ENCODE results near the gene PDPK1. TPM values are rescaled to one million over a fixed set of nuclear protein-coding genes. Genes with fewer than 3 reads are reported as not detected.
A peak's percentile ranks its signal among the peaks of the same experiment; 100 is the strongest.
"Not testable (repeated sequence)": the region's sequence is repeated elsewhere in the genome, so short reads cannot be mapped to it uniquely, and the experiment has no call there.

Gene PDPK1
- total and polyA plus RNA-seq, 12 donors: 23.9 to 69.7 (median 41.0) TPM

DNA sequence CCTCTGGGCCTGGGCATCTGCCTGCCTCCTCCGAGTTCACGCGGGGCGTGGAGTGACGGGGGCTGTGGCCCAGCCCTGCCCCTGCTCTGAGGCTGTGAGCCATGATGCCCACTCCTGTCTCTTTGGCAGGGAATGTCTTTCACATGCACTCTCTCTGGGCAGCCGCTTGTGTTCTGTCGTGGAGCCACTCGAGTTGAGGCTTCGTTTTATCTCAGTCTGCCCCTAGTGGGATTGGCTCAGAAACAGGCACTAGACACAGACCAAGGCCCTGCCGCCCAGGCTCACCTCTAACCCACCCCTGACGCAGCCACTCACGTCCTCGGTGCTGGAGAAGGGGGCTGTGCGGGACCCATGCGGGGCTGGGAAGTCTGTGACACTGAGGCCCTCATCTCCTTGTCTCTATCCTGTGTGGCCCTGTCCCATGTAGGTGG lies 77.0 kb downstream of the PDPK1 start:
- peak in 3 of 7 donors; percentile 5 to 16 (median 10) for DNase-seq
- TF ChIP-seq, protein P1, sequence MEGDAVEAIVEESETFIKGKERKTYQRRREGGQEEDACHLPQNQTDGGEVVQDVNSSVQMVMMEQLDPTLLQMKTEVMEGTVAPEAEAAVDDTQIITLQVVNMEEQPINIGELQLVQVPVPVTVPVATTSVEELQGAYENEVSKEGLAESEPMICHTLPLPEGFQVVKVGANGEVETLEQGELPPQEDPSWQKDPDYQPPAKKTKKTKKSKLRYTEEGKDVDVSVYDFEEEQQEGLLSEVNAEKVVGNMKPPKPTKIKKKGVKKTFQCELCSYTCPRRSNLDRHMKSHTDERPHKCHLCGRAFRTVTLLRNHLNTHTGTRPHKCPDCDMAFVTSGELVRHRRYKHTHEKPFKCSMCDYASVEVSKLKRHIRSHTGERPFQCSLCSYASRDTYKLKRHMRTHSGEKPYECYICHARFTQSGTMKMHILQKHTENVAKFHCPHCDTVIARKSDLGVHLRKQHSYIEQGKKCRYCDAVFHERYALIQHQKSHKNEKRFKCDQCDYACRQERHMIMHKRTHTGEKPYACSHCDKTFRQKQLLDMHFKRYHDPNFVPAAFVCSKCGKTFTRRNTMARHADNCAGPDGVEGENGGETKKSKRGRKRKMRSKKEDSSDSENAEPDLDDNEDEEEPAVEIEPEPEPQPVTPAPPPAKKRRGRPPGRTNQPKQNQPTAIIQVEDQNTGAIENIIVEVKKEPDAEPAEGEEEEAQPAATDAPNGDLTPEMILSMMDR (IDR thresholded peaks at IDR 0.05): no peak
- TF ChIP-seq POLR2A (IDR thresholded peaks at IDR 0.05): no peak
- WGBS, 4 donors: 92 to 98% (median 92%) methylated on average over 8 to 15 of the region's 15 CpGs
- H3K36me3 ChIP-seq (replicated peaks in 1 of 2): peaks cover 0 to 6% of the 10 kb centered on the region in 2 donors
- no peak overlapping the region for H3K4me3 ChIP-seq
- H3K9me3 ChIP-seq (replicated peaks in 1 of 3): no peaks in the 10 kb centered on the region
- intact Hi-C loops (cut with DNase I): no loop called here
- no peaks in the 10 kb centered on the region for H3K27me3 ChIP-seq
- H3K27ac ChIP-seq: no peak overlapping the region
- H3K4me1 ChIP-seq (replicated peaks in 1 of 2): no peaks in the 10 kb centered on the region

DNA sequence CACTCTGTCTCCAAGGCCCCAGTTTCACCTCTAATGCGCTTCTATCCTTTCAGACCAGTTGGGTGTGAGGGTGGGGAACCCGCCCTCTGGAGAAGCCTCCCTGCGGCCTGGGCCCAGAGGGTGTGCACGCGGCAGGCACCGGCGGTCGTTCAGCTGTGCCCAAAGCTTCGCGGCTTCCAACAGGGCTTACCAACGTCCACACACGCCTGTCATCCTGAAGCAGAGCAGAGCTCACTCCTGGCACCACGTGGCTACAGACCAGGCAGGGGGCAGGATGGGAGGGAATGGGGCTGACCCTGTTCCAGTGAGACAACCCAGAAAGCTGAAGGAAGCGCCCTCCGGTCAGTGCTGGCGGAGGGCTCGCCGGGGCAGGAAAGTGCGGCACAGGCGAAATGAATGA lies 81.1 kb downstream of the PDPK1 start:
- H3K27me3 ChIP-seq; DNase-seq; intact Hi-C loops (cut with DNase I); H3K27ac ChIP-seq; H3K4me3 ChIP-seq; H3K4me1 ChIP-seq (replicated peaks in 1 of 2); H3K36me3 ChIP-seq (replicated peaks in 1 of 2); H3K9me3 ChIP-seq (replicated peaks in 1 of 3): not testable (repeated sequence)
- WGBS, 4 donors: no CpG with 5 or more reads among the region's 20 CpGs

DNA sequence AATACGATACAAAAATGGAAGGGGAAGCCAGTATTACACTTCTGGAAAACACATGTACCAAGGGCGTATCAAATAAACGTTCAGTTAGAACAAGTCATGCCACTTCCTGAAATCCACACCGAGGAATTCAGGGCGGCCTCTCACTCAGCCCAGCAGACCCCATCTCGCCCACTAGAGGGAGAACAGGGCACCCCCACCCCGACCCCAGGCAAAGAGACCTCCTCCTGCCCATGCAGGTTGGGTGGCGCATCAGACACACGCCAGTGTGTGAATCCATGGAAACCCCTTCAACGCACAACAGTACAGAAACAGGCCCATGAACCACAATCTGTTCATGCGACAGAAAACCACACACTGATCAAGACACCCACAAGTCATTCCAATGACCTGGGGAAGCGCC lies 81.8 kb downstream of the PDPK1 start:
- H3K4me3 ChIP-seq; H3K27me3 ChIP-seq; H3K4me1 ChIP-seq (replicated peaks in 1 of 2); DNase-seq; H3K9me3 ChIP-seq (replicated peaks in 1 of 3); H3K36me3 ChIP-seq (replicated peaks in 1 of 2); intact Hi-C loops (cut with DNase I); H3K27ac ChIP-seq: not testable (repeated sequence)
- 78 to 85% methylated on average over 5 of the region's 12 CpGs; no CpG with 5 or more reads in 2 of the 4 donors for WGBS, 4 donors

DNA sequence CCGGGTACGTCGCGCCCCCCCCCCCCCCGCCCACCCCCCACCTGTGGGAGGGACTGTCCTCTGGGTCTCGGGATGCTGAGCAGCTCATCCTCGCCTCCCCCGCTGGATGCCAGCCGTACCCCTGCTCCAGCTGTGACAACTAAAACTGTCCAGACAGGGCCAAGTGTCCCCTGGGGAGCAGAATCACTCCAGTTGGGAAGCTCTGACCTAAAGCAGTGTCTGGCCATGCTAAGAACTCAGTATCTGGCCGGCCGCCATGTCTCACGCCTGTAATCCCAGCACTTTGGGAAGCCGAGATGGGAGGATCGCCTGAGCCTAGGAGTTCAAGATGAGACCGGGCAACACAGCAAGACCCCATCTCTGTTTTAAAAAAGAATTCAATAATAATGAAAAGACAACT lies 83.0 kb downstream of the PDPK1 start:
- H3K27me3 ChIP-seq; H3K9me3 ChIP-seq (replicated peaks in 1 of 3); H3K36me3 ChIP-seq (replicated peaks in 1 of 2); H3K27ac ChIP-seq; H3K4me1 ChIP-seq (replicated peaks in 1 of 2); DNase-seq; intact Hi-C loops (cut with DNase I); H3K4me3 ChIP-seq: not testable (repeated sequence)
- WGBS, 4 donors: 93% methylated on average over 5 of the region's 15 CpGs; no CpG with 5 or more reads in 3 of the 4 donors

DNA sequence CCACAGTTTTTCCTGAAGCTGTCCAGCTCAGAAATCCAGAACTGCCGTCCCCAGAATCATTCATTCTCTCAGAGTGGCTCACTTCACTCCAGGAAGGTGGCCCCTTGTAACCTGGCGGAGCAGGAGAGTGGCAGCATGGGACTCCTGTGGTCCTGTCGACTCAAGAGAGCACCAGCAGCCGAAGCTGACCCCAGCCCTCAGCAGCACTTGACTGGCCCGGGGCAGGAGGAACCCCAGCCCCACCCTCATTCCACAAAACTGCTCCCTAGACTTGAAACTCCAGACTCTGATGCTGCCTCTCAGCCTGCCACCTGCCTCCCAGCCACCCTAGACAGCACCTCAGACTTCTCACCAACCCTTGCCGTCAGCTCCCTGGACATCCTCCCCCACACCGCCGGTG lies 83.6 kb downstream of the PDPK1 start:
- DNase-seq: peak in 1 of 7 donors; percentile 41

DNA sequence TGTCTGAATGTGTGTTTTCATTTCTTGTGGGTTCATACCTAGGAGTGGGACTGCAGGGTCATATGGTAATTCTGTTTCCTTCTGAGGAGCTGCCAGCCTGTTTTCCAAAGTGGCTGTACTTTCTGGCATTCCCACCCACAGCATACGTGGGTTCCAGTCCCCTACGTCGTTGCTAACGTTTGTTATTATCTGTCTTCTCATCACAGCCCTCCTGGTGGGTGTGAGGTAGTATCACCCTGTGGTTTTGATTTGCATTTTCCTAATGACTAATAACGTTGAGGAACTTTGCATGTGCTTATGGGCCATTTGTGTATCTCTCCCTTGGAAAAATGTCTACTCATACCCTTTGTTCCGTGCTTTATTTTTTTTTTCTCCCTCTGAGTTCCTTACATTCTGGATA lies 89.3 kb downstream of the PDPK1 start:
- H3K9me3 ChIP-seq (replicated peaks in 1 of 3); DNase-seq; H3K27me3 ChIP-seq; H3K4me1 ChIP-seq (replicated peaks in 1 of 2); H3K4me3 ChIP-seq; H3K27ac ChIP-seq; H3K36me3 ChIP-seq (replicated peaks in 1 of 2); intact Hi-C loops (cut with DNase I): not testable (repeated sequence)
- WGBS, 4 donors: no CpG with 5 or more reads among the region's 6 CpGs

More for the DNA sequence above, 83.6 kb downstream of the PDPK1 start:
- H3K27me3 ChIP-seq; H3K9me3 ChIP-seq (replicated peaks in 1 of 3); H3K4me3 ChIP-seq; H3K27ac ChIP-seq; H3K4me1 ChIP-seq (replicated peaks in 1 of 2); intact Hi-C loops (cut with DNase I); H3K36me3 ChIP-seq (replicated peaks in 1 of 2): not testable (repeated sequence)
- WGBS, 4 donors: 94% methylated on average over 4 of the region's 8 CpGs; no CpG with 5 or more reads in 2 of the 4 donors

DNA sequence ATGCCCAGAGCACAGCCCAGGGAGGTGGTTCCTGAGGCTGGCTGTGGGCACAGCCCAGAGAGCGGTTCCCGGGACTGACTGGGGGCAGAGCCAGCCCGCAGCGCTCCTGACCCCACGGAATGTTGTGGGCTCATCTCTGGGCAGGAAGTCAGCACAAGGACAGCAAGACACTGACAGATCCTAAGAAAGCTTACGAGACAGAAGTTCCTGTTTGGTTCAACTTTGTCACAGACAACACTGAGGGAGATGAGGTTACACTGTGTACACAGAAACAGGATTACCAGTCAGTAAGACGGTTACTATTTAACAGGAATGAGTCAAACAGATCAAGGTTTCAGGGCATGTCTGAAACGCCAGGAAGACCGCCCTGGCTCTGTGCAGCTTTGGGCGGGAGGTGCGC lies 93.4 kb downstream of the PDPK1 start:
- intact Hi-C loops (cut with DNase I); H3K9me3 ChIP-seq (replicated peaks in 1 of 3); H3K27ac ChIP-seq; H3K4me1 ChIP-seq (replicated peaks in 1 of 2); H3K27me3 ChIP-seq; H3K36me3 ChIP-seq (replicated peaks in 1 of 2); DNase-seq; H3K4me3 ChIP-seq: not testable (repeated sequence)
- no CpG with 5 or more reads among the region's 11 CpGs for WGBS, 4 donors

DNA sequence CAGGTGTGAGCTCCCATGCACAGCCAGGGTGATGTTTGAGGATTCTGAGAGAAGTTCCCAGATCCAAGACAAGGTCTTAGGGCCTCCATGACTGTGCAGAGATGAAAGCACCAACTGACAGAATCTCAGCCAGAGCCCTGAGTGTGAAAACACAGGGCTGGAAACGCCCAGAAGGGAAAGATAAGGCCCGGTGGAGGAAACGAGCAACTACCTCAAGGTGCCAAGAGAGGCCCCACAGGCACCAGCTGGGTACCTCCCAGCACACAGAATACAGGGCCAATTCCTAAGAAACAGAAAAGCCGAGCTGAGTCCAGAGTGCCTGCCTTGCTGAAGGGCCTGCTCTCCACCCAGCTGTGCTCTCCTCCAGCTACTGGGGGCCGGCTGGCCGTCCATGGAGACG lies 94.5 kb downstream of the PDPK1 start:
- DNase-seq; H3K4me3 ChIP-seq; H3K9me3 ChIP-seq (replicated peaks in 1 of 3); H3K27me3 ChIP-seq; H3K4me1 ChIP-seq (replicated peaks in 1 of 2); H3K36me3 ChIP-seq (replicated peaks in 1 of 2); intact Hi-C loops (cut with DNase I); H3K27ac ChIP-seq: not testable (repeated sequence)
- WGBS, 4 donors: no CpG with 5 or more reads among the region's 7 CpGs
